NCI-H345 (cell line): Measurements from ENCODE around the gene TRERF1.
"Not testable (repeated sequence)": the region's sequence is repeated elsewhere in the genome, so short reads cannot be mapped to it uniquely, and the experiment has no call there.

ENCODE experiments used
- DNase-seq: peaks from one replicate; lab custom pipeline; 2025; lab: John Stamatoyannopoulos, UW

TRERF1 gene

DNA sequence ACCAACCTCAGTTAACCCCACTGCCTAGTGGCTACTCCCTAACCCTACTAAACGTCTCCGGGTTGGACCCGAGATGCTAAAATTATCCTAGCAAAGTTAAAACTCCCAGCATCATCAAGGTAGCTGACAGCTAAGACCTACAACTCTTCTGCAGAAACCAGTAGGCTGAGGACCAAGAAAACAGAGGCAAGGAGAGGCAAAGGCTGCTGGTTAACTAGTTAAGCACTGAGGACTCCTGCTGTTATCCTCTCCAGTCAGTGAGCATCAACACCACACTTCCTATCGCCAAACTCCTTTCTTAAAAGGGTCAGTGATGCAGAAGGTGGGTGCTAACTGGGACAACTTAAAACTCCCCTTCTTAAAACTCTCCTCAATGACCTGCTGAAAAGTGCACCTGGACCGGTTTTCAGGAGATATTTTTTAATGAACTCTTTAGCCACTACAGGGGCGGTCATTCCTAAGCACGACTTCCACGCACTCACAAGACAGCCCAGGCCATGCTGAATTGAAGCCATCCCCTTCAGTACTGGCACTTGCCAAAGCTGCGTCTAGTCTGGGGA lies 1.7 kb downstream of the TRERF1 start:
- no peak for DNase-seq

- DNase-seq = no peak
These were observed 2.6 kb downstream of the TRERF1 start for GRCh38 chr6:42448927-42449659.

- DNase-seq = no peak
These were observed 3.3 kb downstream of the TRERF1 start for GRCh38 chr6:42448391-42448790.

DNA sequence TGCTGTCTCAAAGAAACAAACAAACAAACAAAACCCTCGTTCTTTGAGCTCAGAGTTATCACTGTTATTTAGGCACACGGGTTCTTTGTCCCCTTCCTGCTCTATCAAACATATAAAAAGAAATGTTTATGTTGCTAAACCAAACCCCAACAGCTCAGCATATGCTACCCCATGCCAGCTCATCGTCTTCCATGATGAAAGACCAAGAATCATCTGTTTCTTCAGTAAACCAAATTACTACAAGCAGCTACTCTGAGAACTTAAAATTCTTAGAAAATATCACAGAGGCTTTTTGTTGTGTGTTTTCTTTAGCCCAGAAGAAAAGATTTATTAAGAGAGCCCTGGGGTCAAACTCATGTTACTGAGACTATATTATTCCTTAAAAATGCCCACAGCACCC lies 4.7 kb downstream of the TRERF1 start:
- no peak for DNase-seq

- DNase-seq = no peak
These were observed 5.4 kb downstream of the TRERF1 start for GRCh38 chr6:42446370-42446769.

DNA sequence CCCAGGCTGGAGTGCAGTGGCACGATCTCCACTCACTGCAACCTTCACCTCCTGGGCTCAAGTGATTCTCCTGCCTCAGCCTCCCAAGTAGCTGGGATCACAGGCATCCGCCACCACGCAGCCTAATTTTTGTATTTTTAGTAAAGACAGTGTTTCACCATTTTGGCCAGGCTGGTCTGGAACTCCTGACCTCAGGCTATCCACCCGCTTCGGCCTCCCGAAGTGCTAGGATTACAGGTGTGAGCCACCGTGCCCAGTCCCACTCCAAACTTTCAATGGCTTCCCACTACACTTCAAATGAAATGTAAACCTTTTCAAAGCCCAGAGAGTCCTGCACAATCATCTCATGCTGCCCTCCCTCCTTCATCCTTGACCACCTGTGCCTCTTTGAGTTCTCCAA lies 5.8 kb downstream of the TRERF1 start:
- not testable (repeated sequence) for DNase-seq

DNA sequence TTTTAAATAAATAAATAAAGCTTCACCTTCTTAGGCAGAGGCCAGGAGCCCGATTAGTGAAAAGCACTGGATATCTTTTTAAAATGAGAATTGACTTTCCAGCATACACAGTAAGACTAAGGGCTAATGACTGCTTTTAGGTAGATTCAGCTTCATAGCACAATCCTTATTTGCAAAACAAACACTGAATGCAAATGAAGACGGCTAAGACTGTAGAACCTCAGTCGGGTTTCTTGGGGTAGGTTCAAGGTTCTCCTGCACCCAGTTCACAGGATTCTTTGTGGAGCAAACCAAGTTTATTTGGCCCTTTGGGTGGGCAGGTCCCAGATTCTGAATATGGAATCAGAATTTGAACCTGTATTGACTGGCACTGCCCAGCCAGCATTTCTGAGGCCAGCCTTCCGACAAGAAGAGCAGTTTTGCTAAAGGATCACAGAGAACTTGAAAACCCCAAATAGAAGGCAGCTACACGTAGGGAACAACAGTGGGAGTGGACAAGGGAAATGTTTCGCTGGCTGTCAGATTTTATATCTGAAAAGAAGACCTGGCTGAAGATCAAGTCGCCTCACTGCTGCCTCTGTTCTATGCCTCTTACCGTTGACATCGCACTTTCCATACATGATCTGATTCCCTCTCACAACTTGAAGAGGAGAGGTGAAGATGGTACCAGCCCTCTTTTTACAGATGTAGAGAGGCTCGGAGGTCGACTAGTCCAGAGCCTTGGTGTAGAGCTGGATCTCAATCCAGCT lies 8.2 kb downstream of the TRERF1 start:
- no peak for DNase-seq

- DNase-seq = no peak
These were observed 10.0 kb downstream of the TRERF1 start for GRCh38 chr6:42441697-42442081.

- DNase-seq = no peak
These were observed 10.7 kb downstream of the TRERF1 start for GRCh38 chr6:42440778-42441696.

GRCh38 chr6:42440027-42440426 lies 11.7 kb downstream of the TRERF1 start:
- DNase-seq = no peak

DNA sequence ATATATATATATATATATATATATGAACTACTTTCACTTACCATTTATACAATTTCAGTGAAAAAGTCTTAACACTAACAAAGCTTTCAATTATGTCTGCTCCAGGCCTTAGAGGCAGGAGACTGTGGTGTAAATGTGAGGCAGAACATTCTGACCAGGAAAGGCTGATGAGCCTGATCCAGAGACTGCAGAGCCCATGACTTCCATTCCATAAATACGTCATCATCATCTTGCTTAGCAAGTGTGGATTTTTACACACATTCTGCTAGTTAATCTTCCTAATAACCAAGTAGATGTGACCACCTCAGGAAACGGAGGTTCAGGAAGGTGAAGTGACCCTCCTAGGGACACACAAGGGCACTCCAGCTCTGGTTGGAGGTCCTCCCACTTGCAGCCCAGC lies 14.9 kb downstream of the TRERF1 start:
- DNase-seq = no peak

DNA sequence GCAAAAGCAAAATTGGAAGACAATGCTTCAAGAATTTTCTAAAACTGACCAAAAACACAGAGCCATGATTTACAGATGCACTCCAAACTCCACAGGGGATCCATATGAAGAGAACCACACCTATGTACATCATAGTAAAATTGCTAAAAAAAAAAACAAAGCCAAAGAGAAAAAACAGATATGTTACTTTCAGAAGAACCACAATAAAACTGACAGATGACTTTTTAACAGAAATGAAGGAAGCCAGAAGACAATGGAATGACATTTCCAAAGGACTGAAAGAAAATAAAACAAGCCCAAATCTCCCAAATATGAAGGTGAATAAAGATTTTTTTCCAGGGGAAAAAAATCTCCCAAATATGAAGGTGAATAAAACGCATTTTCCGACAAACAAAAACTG lies 17.5 kb downstream of the TRERF1 start:
- no peak for DNase-seq

- no peak for DNase-seq
These were observed 18.3 kb downstream of the TRERF1 start for GRCh38 chr6:42433409-42433808.

DNA sequence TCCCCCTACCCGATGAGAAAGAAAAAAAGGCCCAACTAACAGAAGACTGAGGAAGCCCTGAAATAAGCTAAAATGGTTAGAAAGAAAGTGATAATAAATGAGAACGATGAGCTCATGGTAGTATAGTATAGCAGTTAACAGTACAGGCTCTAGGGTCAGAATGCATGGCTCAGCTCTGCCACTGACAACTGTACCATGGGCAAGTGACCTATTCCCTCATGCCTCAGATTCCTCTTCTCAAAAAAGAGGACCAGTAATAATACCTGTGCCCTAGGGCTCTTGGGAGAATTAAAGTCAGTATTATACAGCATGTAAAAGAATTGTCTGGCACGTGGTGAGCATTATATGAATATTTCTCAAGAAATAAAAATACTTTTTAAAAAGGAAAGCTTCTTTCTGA lies 19.8 kb downstream of the TRERF1 start:
- no peak for DNase-seq

- DNase-seq = no peak
These were observed 20.4 kb downstream of the TRERF1 start for GRCh38 chr6:42431356-42431755.

GRCh38 chr6:42429836-42430235 lies 21.9 kb downstream of the TRERF1 start:
- no peak for DNase-seq

DNA sequence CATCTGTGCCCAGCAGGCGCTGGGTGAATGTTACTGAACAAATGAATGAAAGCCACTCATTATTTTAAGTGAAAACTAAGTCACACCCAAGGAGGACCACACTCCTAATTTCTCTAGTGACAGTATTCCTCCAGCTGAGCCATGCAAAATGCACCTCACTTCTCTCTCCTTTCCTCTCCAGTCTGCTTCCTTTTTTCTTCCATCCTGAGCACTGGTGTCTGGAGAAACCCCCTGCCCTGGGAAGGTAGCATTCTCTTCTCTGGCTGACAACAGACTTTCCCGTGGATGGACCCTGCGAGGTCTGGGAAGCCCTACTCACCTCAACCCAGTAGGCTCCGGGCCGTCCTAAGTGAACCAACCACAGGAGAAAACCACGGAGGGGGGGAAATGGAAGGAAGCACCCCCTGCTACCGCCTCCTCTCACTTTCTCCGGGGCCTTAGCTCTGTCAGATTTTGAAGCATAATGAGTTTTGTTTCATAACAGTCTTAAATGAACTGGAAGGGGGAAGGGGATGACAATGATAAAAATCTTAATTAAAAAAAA lies 22.6 kb downstream of the TRERF1 start:
- no peak for DNase-seq

DNA sequence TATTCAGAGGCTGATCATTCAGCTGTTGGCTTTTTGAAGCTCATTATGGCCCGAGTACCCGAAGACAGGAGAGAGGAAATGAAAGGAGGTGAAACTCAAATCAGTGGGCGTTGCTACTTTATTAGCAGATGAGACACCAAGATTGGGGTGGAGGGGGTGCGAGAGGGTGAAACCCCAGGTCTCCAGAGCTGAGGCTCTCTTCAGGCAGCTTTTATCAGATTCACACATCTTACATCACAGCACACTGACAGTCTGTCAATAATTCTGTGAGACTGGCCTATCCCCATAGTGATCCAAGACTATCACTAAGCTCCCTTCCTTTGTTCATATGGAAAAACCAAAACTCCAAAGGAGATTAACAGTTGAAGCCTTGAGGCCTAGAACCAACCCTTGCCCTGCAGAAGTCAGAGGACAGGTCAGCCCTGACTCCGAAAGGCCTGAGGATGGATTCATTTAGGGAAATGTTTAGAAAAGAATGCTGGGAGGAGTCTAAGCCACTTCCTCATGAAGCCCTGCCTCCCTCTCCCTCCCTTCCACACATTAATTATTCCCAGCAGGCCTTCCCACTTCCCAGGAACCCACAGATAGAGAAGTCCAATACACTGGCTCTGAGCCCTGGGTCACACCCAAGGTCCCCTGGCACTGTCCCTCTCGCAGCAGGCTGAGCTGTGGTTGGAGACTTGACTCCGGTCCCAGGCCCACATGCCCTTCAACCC lies 23.2 kb downstream of the TRERF1 start:
- DNase-seq = no peak

GRCh38 chr6:42427871-42428270 lies 23.9 kb downstream of the TRERF1 start:
- no peak for DNase-seq

GRCh38 chr6:42426191-42426590 lies 25.5 kb downstream of the TRERF1 start:
- no peak for DNase-seq

DNA sequence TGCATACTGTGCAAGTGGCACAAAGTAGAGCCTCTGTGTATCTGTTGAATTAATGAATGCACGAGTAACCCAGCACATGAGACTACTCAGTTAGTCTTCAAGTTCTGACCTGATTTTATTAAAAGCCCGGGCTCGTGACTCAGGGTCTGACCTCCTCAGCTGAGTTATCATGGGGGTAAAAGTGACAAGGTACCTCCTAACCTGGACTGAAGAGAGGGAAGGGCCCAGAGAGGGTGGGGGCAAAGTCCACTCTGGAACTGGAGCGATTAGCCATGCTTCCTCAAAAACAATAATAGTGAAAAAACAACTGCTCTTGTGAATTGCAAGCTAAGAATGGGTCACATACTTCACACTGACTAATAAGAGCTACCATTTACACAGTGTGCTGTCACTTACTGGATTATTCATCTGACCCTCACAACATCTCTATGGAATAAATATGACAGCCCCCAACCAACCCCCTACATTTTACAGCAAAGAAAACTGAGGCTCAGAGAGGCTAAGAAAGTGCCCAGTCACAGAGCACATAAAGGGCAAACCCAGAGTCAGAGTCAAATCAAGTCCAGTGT lies 26.7 kb downstream of the TRERF1 start:
- DNase-seq = no peak
